Globus pallidus (tissue), 1 donor: Measurements from ENCODE around the gene SAMD13.

Experiments used
- DNase-seq: peaks from one replicate; pipeline ENCODE4 v3.0.0-alpha.2; 2015; ENCODE audit warnings: low spot score

SAMD13 gene

DNA sequence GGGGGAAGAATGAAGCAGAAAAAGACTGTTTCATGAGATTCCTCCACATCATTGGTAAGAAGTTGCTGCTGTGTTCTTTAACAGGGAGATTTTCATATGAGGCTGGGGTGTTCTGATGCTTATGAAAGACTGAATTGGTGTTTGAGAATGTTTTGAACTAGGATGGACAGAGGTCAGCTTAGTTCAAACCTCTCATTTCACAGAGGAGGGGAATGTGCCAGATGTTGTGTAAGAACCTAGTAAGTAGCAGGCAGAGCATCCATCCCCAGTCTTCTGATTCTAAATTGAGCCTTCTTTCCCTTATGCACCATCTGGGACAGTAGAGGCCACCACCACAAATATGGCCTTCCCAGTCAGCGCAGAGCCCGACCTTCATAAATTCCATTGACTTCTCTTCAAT, 43.7 kb downstream of the SAMD13 start:
- DNase-seq, result no peak

DNA sequence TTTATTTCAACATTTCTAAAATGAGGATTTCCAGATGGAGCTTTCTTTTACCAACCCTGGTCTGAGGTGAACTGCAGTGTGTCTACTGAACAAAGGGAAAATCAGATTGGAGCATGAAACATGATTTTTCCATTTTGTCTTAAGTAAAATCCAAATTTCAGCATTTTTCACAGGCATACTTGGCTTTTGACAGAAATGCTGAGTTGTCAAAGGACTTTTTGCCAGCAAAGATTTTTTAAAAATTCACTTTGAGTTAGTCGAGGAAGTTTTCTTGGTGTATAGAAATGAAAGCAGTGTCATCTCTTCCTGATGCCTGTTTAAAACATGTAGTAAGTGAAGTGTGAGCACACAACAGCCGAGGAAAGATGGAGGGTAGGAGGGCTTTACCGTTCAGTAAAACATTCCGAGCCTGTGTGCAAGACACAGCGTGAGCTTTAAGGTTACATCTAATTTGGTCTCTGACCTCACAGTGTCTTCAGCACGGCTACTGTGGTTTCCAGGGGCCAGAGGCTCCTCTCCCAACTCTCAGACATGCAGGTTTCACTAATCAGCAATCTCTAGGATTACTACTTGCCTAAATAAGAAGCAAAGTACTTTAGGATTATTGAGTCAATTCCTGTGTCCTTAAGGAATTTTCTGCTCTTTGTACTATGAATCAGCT, 45.9 kb downstream of the SAMD13 start:
- DNase-seq, result no peak

DNA sequence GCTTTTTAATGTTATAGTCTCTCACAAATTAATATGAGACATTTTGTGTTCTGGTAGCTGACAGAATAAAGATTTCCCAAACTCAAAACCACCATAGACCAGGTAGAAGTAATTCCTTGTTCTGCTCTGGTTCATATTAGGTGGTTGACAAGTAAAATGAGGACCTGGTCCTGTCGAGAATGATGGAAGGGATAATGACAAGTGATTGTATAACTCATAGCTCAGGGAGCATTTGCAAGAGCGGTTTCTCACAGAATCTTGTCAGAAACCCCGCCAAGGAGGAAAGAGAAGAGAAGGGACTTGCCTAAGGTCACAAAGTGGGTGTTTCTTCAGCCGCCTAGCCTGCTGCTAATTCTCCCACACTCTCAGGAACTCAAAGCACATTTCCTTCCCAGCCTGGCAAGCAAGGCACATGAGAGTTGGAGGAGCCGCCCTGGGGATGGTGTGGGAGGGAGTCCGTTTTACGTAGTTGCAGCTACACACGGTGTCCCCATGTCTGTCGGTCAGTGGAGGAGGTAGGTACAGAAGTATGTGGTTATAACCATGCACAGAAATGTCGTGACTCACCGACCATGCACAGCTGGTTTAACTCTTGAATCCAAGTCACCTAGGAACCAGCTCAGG, 46.5 kb downstream of the SAMD13 start:
- no peak for DNase-seq

DNA sequence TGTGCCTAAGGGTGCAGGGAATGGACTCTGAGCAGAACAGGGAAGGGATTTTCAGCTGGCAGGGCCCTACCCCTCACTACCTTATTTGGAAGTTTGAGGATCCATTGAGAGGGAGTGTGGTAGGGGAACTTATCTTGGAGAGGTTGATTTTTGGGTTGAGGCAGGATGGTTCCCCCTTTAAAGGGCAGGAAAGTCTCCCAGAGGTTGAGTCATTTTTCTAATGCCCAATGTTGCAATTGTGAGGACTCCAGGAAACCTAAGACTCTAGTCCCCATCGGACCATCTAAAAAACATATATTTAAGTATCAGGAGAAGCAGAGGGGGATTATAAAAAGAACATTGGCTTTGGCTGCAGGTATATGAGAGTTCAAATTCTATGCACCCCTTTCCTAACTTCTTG, 47.3 kb downstream of the SAMD13 start:
- DNase-seq, result no peak

DNA sequence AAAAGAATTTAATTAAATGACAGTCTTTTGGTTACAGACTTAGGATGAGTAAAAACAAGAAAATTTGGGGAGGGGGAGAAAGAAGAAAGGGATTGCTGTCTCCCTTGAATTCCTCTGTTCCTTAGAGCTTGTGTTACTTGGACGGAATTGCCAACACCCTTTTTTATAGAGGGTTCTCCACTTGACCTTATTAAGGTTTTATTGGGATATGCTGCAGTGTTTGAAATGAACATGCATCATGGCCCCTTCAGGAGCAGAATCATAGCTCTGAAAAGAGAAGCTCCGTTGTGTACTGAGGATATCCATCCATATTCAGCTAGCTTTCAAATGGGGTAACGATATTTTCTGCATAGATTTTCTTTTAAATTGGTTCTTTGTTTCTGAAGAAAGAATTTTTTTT, 48.6 kb downstream of the SAMD13 start:
- peak; percentile 36 for DNase-seq

DNA sequence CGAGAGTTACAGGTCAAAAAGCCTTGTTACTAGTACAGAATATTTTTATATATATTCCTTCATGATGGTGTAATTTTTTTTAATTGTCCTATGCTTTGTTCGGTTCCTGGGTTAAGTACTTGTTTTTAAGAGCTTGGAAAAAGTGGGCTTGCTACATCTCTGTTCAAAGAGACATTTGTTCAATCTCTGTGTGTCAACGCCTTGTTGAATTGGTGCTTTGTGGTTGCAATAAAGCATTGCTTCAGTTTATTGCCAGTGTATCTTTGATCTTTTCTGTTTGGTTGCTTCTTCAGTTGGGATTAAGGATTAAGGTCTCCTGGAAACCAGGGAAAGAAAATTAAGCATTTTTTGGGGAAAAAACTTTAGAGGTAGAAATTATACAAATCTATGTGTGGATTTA, 49.0 kb downstream of the SAMD13 start:
- DNase-seq, result peak; percentile 77

DNA sequence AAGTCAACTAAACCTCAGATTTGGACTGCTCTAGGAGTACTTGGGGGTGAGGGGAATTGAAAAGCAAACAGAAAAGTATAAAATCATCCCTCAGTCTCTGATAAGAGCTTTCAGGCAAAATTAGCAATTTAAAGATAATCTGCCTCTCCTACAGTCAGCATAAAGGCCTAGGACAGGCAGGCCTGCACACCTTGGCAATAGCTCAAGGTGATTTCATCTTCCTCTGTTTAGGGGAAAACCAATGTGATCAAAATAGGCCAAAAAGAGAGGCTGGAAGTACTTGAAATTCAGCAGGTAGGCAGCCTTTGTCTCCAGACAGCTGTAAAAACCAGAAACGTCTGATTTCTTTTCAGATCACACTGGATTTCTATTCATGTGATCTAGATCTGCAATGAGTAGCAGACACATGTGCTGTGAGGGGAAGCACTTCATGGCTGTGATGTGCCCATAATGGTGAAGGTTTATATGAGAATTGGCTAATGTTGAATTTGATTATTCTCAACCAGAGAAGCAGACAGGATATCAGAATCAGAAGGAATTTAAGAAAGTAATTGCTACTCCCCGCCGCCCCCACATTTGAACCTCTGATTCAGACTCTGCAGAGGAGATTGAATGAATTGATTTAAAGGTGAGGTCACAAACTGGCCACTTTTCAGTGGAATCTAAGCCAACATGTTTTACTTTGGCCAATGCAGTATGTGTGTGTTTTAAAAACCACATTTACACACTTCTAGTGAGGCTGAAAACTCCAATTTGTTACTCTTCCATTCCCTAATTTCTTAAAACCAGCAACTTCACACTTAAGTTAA, 51.0 kb downstream of the SAMD13 start:
- peak; percentile 20 for DNase-seq

DNA sequence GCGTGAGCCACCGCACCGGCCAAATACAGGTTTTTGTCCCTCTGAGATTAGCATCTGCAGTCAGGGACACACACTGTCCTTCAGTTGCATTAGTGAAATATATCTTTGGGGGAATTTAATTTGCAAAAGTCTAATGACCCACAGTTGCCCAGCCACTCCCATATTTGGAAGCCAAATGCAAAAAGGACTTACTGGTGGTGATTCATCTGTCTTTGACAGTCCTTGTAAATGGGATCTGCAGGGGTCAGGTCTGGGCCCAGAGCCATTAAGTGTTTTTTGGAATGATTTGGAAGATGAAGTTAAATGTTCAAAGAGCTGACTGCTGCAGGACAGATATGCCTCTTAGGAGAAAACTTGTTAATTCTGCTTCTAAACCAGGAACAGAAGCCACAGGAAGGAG, 52.2 kb downstream of the SAMD13 start:
- DNase-seq, result no peak

DNA sequence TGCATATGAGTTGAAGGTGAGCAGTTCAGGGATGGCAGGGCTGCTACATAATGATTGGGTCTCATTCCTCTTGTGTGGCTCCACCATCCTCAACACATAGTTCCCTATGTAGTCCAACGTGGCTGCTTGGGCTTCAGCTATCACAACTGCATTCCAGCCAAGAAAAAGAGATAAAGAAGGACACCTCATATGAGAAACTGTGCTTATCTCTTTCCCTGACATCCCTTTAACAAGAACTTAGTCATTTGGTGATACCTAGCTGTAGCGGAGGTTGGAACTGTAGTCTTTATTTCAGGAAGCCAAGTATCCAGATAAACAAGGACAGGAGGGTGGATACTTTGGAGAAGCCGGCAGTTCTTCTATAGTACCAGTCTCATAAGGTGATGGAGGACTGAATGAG, 54.0 kb downstream of the SAMD13 start:
- no peak for DNase-seq

DNA sequence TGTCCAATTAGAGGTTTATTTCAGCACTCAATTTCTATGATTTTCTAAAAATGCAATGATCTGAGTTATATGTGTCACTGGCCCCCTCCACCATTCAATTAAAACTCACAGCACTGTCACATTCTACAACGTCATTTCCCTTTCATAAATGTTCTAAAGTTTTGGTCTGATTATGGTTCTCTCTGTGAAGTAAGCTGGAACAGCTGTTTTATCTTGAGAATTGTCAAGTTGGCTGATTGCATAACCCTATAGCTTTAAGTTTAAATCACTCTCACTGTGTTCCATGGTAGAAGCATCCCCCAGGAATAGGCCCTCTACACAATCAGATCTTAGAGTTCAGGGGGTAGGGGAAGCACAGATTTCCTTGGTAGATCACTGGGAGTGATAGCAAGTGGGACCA, 55.4 kb downstream of the SAMD13 start:
- DNase-seq, result no peak

DNA sequence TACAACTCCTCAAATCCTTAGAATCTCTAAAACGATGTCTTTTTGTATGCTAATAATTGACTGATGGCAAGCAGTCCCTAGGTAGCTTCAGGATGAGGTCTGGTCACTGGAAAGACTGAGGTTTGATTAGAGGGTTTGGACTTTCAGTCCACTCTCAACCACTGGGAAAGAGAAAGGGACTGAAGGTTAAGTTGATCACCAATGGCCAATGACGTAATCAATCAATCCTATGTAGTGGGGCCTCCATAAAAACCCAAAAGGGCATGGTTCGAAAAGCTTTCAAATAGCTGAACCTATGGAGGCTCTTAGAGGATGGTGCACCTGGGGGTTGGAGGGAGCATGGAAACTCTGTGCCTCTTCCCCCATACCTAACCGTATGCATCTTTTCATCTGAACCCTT, 57.2 kb downstream of the SAMD13 start:
- no peak for DNase-seq

DNA sequence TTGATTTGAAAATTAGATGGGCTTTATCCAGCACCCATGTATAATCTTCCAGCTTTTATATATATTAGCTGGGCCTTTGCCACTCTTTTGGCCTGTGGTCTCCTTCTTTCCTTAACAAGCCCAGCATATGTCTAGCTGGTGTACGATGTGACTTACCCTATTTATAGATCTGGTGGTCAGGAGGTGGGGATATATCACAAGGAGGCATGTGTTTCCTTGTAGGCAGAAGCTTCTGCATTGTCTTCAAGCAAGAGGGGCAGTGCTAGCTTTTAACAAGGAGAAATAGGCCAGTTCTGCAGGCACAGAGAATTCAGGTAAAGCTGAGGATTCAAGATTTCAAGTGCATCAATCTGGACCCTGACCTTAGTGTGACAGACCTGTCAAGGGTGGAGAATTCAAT, 58.8 kb downstream of the SAMD13 start:
- DNase-seq, result no peak

DNA sequence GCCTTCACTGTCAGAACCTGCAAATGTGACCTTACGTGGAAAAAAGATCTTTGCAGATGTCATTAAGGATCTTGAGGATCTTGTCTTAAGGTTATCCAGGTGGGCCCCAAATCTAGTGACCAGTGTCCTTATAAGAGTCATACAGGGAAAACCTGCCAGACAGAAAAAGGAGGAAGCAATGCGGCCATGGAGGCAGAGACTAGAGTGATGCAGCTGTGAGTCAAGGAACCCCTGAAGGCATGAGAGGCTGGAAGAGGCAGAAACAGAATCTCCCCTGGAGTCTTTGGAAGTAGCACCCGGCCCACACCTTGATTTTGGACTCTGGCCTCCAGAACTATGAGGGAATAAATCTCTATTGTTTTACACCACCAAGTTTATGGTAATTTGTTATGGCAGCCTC, 60.3 kb downstream of the SAMD13 start:
- no peak for DNase-seq

DNA sequence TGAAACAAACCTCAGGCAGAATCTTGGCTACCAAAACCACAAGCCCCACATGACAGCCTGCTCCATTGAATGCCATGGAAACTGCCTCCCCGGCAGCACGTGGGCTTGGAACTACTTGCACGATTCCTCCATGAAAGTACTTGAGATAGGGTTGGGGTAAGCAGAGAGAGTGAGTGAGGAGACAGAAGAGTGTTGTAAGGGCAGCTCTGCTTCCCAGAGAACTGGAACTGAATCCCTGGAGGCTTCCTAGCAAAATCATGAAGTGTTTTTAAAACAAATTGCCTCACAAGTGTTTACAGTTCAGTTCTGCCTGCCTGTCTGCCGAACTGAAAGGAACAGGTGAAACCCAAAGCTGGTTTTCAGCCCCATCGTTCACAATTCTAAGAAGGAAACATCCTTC, 61.5 kb downstream of the SAMD13 start:
- no peak for DNase-seq

DNA sequence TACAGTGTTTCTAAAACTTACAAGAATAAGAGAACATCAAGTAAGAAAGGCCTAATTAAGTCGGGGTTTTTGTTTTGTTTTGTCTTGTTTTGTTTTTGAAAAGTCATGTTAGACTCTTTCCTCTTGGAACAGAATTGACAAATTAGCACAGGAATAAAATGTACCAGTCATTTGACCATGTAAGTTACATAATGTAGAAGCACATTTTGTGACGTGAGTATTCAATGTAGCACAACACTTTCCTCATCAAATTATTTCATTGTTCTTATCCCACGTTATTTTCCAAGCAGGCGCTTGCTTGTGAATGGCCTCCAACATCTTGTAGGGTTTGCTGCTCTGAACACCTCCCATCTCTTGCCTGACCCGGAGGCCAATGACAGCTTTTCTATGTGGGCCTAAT, 62.1 kb downstream of the SAMD13 start:
- no peak for DNase-seq

DNA sequence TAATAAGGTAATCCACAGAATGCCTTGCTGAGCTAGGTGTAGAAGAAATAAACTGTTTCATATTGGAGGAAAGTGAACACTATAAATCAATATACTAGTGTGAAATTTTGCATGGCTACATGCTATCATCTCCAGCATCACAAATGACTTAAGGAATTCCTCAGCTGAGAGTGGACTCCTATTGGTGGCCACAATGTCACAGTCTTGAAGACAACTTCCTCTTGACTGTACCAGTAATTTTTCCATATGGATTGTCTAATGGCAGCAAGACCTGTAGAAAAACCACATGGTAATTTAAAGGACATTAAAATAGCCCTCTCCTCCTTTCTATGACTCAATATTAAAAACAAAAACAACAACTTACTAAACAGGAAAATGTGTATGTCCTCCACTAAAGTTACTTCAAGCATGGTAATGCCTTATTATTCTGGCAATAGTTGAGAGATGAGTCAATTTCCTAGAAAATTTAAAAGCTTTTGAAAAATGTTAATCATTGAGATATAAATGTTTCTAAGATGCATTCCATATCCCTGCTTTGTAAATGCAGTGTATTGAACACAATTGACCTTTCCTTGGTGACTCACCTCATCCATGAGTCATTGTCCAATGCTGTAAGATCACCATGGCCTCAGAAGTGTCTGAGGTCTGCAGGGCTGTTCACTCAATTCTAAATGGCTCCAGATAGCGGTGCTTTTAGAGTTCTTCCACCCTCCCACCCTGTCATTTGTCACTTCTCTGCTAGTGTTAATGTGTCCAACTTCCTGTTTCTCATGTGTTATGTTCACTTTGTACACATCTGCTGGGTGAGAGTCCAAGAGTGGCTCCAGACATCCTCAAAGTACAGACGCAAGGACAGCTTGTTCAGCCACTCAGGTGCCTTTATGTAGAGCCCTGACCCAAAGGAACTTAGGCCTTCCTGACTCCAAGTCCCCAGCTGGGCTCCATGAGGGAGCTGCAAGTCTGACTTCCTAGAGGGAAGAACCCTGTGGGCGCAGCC, 64.0 kb downstream of the SAMD13 start:
- no peak for DNase-seq

DNA sequence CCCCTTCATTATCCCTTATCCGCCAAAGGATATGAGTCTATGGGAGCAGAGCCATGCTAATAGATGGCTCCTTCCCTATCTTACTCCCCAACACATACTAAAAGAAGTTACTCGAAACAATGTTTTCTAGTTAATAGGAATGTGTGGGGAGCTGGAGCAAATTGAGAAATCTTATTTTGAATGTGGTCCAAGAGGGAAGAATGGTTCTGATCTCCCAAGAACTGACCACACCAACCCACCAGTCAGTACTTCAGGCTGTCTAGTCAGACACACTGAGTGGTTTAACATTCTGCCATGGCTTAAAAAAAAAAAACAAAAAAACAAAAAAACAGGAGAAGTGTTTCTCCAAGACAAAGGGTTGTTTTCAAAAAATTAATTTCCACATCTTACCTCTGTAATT, 65.3 kb downstream of the SAMD13 start:
- no peak for DNase-seq

DNA sequence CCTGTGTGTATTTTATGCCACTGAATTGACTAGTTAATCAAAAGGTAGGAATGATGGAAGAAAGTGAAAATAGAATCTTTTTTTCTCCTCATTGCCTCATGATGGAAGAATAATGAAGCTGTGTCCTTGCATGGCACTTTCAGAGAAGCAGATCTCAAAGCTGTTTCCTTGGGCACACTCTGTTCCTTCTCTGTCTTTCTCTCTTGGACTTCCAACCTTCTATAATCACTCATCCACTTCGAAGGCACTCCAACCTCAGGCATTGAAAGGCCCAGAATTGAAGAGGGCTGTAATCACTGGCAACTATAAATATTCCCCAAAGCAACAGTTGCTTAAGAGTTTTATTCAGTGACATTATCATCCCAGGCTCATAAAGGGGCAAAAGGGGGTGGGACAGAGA, 65.7 kb downstream of the SAMD13 start:
- no peak for DNase-seq

DNA sequence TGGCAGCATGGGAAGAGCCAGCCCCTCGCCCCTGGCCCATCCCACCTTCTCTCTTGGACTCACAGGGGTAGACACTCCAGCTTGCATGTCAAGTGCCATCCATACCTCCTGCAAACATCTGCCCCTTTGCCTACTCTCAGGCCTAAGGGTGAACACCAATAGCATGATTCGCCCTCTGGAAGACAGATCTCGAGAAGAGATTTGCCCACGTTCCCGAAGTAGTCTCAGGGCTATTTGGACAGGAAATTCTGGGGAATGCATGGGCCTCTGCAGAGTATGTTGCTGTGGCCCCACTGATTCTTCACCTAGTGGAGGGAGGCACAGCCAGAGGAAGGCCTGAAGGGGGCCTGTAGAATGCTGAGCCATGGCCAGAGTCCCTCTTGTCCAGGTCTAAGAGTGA, 66.9 kb downstream of the SAMD13 start:
- DNase-seq, result no peak

DNA sequence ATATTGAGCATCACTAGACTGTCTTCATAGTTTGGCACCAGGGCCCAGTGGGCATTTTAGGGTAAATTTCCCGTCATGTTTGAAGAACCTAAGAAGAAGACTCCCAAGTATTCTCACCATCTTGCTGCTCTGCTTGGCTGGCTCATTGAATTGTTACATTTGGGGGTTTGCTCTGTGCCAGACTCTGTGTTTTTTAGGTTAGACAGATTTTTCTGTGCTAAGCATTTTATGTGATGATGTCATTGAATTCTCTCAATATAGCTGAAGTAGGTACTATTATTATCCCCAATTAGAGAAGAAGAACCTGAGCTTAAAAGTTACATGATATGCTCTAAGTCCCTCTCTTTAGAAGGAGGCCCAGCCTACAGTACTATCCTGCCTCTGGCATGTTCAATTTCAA, 68.8 kb downstream of the SAMD13 start:
- DNase-seq, result no peak

DNA sequence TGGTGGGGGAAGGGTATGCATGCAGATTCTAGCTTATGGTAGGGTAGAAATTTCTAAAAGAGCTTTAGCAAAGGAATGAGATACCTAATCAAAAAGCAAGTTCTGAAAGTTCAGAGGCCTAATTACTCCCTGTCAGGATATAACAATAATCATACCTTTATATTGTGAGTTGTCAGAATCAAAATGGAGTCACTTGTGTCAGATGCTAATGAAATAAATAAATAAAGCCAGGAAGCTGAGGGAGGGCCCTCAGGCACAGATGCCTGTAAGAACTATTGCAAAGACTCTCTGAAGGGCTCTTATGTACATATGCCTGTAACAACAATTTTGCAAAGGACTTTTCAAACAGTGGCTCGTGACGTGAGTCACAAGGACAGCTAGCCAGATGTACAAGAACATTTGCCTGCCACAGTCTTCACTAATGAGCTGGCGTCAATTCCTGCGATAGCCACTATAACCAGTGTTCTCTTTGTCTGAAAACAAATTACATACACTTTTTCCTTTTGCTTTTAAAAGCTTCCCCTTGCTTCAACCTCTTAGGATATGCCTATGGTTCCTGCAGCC, 69.4 kb downstream of the SAMD13 start:
- no peak for DNase-seq
